A549 treated with AZD9567 at 1 μM for 4 hours (cell line): ENCODE results near the gene B4GALNT1. TPM values are rescaled to one million over a fixed set of nuclear protein-coding genes. Genes with fewer than 3 reads are reported as not detected.

Experiments used
- total RNA-seq: library from RNA; stranded (reverse); fragments of 200-300 nt; extraction: Qiagen RNA extraction; gene quantifications from 5 replicates; pipeline ENCODE4 v1.2.3, GENCODE V29; 2022; ENCODE audit not compliant: insufficient read depth

Gene B4GALNT1
- total RNA-seq = 33.1 to 44.2 TPM (median 39.2 TPM) in 5 replicates

DNA sequence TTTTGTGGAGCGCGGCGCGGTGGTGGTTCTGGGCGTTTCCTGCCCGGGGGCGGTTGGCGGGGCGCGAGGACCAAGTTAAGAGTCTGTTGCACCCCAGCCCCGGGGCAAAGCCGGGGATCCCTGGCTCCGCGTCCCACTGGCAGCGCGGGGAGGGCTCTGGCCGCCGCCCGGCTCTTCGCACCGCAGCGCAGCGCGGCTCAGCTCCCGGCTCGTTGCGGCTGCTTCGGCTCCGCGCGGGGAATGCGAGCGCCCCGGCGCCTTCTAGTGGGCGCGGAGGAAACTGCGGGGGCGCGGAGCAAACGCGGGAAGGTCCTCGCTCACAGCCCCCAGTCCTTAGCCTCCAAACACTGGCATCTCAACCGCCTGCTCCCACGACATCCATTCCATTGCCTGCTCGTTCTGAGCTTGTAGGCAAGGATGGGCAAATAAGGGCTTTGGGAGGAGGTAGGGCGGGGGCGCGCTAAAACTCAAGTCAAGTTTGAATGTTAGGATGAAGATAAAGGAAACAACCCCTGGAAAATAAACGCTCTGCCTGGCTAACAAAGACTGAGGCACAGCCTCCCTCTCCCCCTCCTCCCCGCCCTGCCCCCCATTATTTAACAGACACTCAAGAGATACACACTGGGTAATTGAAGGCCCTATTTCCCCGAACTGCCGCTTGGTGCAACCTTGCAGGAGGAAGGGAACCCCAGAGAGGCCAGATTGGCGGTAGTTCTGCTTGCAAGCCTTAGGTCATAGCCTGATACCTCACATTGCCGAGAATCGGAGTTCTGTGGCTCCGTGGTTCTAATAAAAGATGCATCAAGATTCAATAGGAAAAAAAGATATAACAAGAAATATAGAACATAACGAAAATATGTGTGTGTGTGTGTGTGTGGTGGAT is at the start of gene B4GALNT1:
TSS of gene B4GALNT1 (minus strand) at position 244 of the 883 bp plus-strand sequence. CDS start 1,069 bp downstream, outside the sequence.

GRCh38 chr12:57611108-57611826 is 21.7 kb downstream of the B4GALNT1 start, which contains the start of gene ARHGEF25:
Gene ARHGEF25, plus strand, starts transcription at chr12:57611435. Its CDS starts 460 bp downstream, at chr12:57611895.

DNA sequence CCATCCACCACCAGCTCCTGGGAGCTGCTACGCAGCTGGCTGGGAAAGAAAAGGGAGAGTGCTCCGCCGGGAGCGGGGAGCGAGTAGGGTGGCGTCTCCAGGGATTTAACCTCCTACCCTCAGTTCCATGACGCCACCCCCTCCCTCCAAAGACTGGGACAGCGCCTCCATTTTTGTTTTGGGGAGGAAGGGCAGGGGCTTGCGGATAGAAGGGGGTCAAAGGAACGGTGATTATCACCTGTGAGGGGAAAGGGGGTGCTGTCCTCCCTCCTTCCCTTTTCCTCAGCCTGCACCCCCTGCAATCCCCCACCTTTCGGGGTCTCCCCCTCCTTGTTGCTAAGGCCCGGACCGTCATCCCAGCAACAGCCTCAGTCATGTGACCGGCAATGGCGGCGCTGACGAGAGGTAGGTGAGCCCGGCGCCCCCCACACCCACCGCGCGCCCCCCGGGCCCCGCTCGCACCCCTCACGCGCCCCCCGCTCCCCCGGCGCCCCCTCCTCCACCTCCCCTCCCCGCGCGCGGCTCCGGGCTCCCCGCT is 28.5 kb downstream of the B4GALNT1 start, which contains the start of gene DTX3:
TSS of gene DTX3 (plus strand) at position 371 of the 538 bp plus-strand sequence. CDS start 1,694 bp downstream, outside the sequence.

GRCh38 chr12:57590864-57591781 is 41.9 kb downstream of the B4GALNT1 start, which contains the start of gene PIP4K2C:
Gene PIP4K2C, plus strand, starts transcription at chr12:57591192. Its CDS starts 98 bp downstream, at chr12:57591290.

Other genes starting within 250 kb of the B4GALNT1 start
- gene R3HDM2, start 202.2 kb downstream of the B4GALNT1 start, total RNA-seq = 8.0 to 10.9 TPM (median 8.4 TPM) in 5 replicates
- gene INHBC, start 198.4 kb downstream of the B4GALNT1 start, total RNA-seq = 0.03 to 0.06 TPM in 2 of 5 replicates, not detected in the others
- 0.05 to 0.07 TPM in 2 of 5 replicates, not detected in the others for gene INHBE, start 177.9 kb downstream of the B4GALNT1 start, total RNA-seq
- 3.0 to 6.8 TPM (median 4.2 TPM) in 5 replicates for gene GLI1, start 173.4 kb downstream of the B4GALNT1 start, total RNA-seq
- gene ARHGAP9, start 153.3 kb downstream of the B4GALNT1 start, total RNA-seq = 0.52 to 1.1 TPM (median 0.55 TPM) in 4 of 5 replicates, not detected in the other
- gene MARS1, start 145.1 kb downstream of the B4GALNT1 start, total RNA-seq = 120 to 228 TPM (median 148 TPM) in 5 replicates
- 25.3 to 34.3 TPM (median 31.4 TPM) in 5 replicates for gene DDIT3, start 112.7 kb downstream of the B4GALNT1 start, total RNA-seq
- 7.9 to 27.8 TPM (median 25.9 TPM) in 5 replicates for gene MBD6, start 110.4 kb downstream of the B4GALNT1 start, total RNA-seq
- 113 to 139 TPM (median 118 TPM) in 5 replicates for gene DCTN2, start 86.0 kb downstream of the B4GALNT1 start, total RNA-seq
- gene KIF5A, start 83.2 kb downstream of the B4GALNT1 start, total RNA-seq = 0.17 to 0.32 TPM (median 0.26 TPM) in 4 of 5 replicates, not detected in the other
- gene PIP4K2C, start 42.0 kb downstream of the B4GALNT1 start, total RNA-seq = 39.5 to 42.5 TPM (median 40.2 TPM) in 5 replicates
- gene DTX3, start 28.4 kb downstream of the B4GALNT1 start, total RNA-seq = 11.8 to 16.9 TPM (median 16.2 TPM) in 5 replicates
- gene ARHGEF25, start 21.8 kb downstream of the B4GALNT1 start, total RNA-seq = 5.0 to 22.2 TPM (median 5.9 TPM) in 5 replicates
- 115 to 117 TPM (median 116 TPM) in 5 replicates for gene OS9, start 60.9 kb upstream of the B4GALNT1 start, total RNA-seq
- 0.09 to 0.16 TPM (median 0.12 TPM) in 4 of 5 replicates, not detected in the other for gene AGAP2, start 105.5 kb upstream of the B4GALNT1 start, total RNA-seq
- 15.7 to 20.3 TPM (median 16.1 TPM) in 5 replicates for gene TSPAN31, start 111.8 kb upstream of the B4GALNT1 start, total RNA-seq
- 232 to 253 TPM (median 250 TPM) in 5 replicates for gene CDK4, start 119.1 kb upstream of the B4GALNT1 start, total RNA-seq
- gene MARCHF9, start 121.9 kb upstream of the B4GALNT1 start, total RNA-seq = 4.7 to 8.0 TPM (median 7.2 TPM) in 5 replicates
- 0.79 to 3.1 TPM (median 2.3 TPM) in 5 replicates for gene CYP27B1, start 133.9 kb upstream of the B4GALNT1 start, total RNA-seq
- gene METTL1, start 138.9 kb upstream of the B4GALNT1 start, total RNA-seq = 59.2 to 71.4 TPM (median 60.7 TPM) in 5 replicates
- gene EEF1AKMT3, start 139.4 kb upstream of the B4GALNT1 start, total RNA-seq = 4.1 to 5.3 TPM (median 4.6 TPM) in 5 replicates
- gene TSFM, start 149.6 kb upstream of the B4GALNT1 start, total RNA-seq = 69.0 to 74.2 TPM (median 71.0 TPM) in 5 replicates
- gene AVIL, start 185.5 kb upstream of the B4GALNT1 start, total RNA-seq = 0.42 to 0.77 TPM (median 0.54 TPM) in 4 of 5 replicates, not detected in the other
- 40.6 to 49.7 TPM (median 44.1 TPM) in 5 replicates for gene CTDSP2, start 213.5 kb upstream of the B4GALNT1 start, total RNA-seq